ENCODE data around the gene KRT2. TPM values are rescaled to one million over a fixed set of nuclear protein-coding genes. Genes with fewer than 3 reads are reported as not detected.

The KRT2 gene
- total RNA-seq, 2 experiments from 2014 or later: not detected

- no peak overlapping the region for H3K27ac Mint-ChIP-seq
- H3K27me3 Mint-ChIP-seq: peaks cover 72% of the 10 kb centered on the region
- H3K4me1 Mint-ChIP-seq: peaks cover 11% of the 10 kb centered on the region
- CTCF ChIA-PET: interaction anchor here (0.7 to 1.2 kb wide), 3 partner anchors 9 to 195 kb away, joined by 3 to 4 read pairs (median 3); no protein-coding TSS in a partner anchor
- no peak for DNase-seq
- no peak for ATAC-seq
- H3K4me3 Mint-ChIP-seq: no peak overlapping the region
- H3K36me3 Mint-ChIP-seq: no peaks in the 10 kb centered on the region
- H3K9me3 Mint-ChIP-seq (ENCODE audit: low read depth): no peaks in the 10 kb centered on the region
These were observed 38.5 kb upstream of the KRT2 start for GRCh38 chr12:52690351-52691075.

GRCh38 chr12:52689936-52690335 lies 37.9 kb upstream of the KRT2 start:
- Mint-ChIP-seq H3K27me3 (peaks cover 70% of the 10 kb centered on the region), H3K9me3 (ENCODE audit: low read depth) (no peaks in the 10 kb centered on the region), H3K27ac (no peak overlapping the region), H3K36me3 (no peaks in the 10 kb centered on the region), H3K4me3 (no peak overlapping the region), H3K4me1 (peaks cover 11% of the 10 kb centered on the region)
- no peak for DNase-seq
- CTCF ChIA-PET: interaction anchor here (0.7 kb wide), 1 partner anchor 8 kb away, joined by 3 read pairs; no protein-coding TSS in a partner anchor
- ATAC-seq: no peak

- Mint-ChIP-seq H3K9me3 (ENCODE audit: low read depth) (no peaks in the 10 kb centered on the region), H3K27me3 (peaks cover 69% of the 10 kb centered on the region), H3K27ac (no peak overlapping the region), H3K36me3 (no peaks in the 10 kb centered on the region), H3K4me1 (peaks cover 11% of the 10 kb centered on the region), H3K4me3 (no peak overlapping the region)
- no peak for DNase-seq
- no peak for ATAC-seq
- CTCF ChIA-PET: no interaction called here
These were observed 37.2 kb upstream of the KRT2 start for GRCh38 chr12:52689239-52689638.

GRCh38 chr12:52688481-52688880 lies 36.5 kb upstream of the KRT2 start:
- no peak overlapping the region for H3K4me3 Mint-ChIP-seq
- no peak overlapping the region for H3K27ac Mint-ChIP-seq
- no peak for ATAC-seq
- peaks cover 11% of the 10 kb centered on the region for H3K4me1 Mint-ChIP-seq
- H3K27me3 Mint-ChIP-seq: peaks cover 72% of the 10 kb centered on the region
- CTCF ChIA-PET: no interaction called here
- H3K9me3 Mint-ChIP-seq (ENCODE audit: low read depth): no peaks in the 10 kb centered on the region
- DNase-seq: no peak
- H3K36me3 Mint-ChIP-seq: no peaks in the 10 kb centered on the region

- Mint-ChIP-seq H3K9me3 (ENCODE audit: low read depth) (no peaks in the 10 kb centered on the region), H3K27ac (no peak overlapping the region), H3K36me3 (no peaks in the 10 kb centered on the region), H3K4me3 (no peak overlapping the region), H3K4me1 (peaks cover 11% of the 10 kb centered on the region), H3K27me3 (peaks cover 64% of the 10 kb centered on the region)
- ATAC-seq (no peak), DNase-seq (no peak)
- CTCF ChIA-PET: no interaction called here
These were observed 35.7 kb upstream of the KRT2 start for GRCh38 chr12:52687497-52688385.

GRCh38 chr12:52686756-52687487 lies 34.9 kb upstream of the KRT2 start:
- DNase-seq (no peak), ATAC-seq (no peak)
- Mint-ChIP-seq H3K9me3 (ENCODE audit: low read depth) (no peaks in the 10 kb centered on the region), H3K4me1 (peaks cover 13% of the 10 kb centered on the region), H3K27me3 (peaks cover 56% of the 10 kb centered on the region), H3K36me3 (no peaks in the 10 kb centered on the region), H3K27ac (no peak overlapping the region), H3K4me3 (no peak overlapping the region)
- CTCF ChIA-PET: interaction anchor here (1.4 kb wide), 1 partner anchor 8 kb away, joined by 4 read pairs; no protein-coding TSS in a partner anchor

- no peaks in the 10 kb centered on the region for H3K36me3 Mint-ChIP-seq
- no peak overlapping the region for H3K27ac Mint-ChIP-seq
- H3K9me3 Mint-ChIP-seq (ENCODE audit: low read depth): no peaks in the 10 kb centered on the region
- DNase-seq: no peak
- peaks cover 52% of the 10 kb centered on the region for H3K27me3 Mint-ChIP-seq
- H3K4me1 Mint-ChIP-seq: peaks cover 16% of the 10 kb centered on the region
- H3K4me3 Mint-ChIP-seq: no peak overlapping the region
- CTCF ChIA-PET: interaction anchor here (1.4 kb wide), 1 partner anchor 9 kb away, joined by 4 read pairs; no protein-coding TSS in a partner anchor
- ATAC-seq: no peak
These were observed 34.1 kb upstream of the KRT2 start for GRCh38 chr12:52686063-52686462.

- ATAC-seq: no peak
- no peaks in the 10 kb centered on the region for H3K9me3 Mint-ChIP-seq (ENCODE audit: low read depth)
- H3K4me3 Mint-ChIP-seq: no peak overlapping the region
- peaks cover 51% of the 10 kb centered on the region for H3K27me3 Mint-ChIP-seq
- CTCF ChIA-PET: interaction anchor here (1.4 kb wide), 1 partner anchor 10 kb away, joined by 4 read pairs; no protein-coding TSS in a partner anchor
- no peak for DNase-seq
- H3K4me1 Mint-ChIP-seq: peaks cover 13% of the 10 kb centered on the region
- H3K27ac Mint-ChIP-seq: no peak overlapping the region
- H3K36me3 Mint-ChIP-seq: no peaks in the 10 kb centered on the region
These were observed 33.4 kb upstream of the KRT2 start for GRCh38 chr12:52685406-52685890.

- peaks cover 12% of the 10 kb centered on the region for H3K4me1 Mint-ChIP-seq
- H3K9me3 Mint-ChIP-seq (ENCODE audit: low read depth): no peaks in the 10 kb centered on the region
- peaks cover 46% of the 10 kb centered on the region for H3K27me3 Mint-ChIP-seq
- DNase-seq (no peak), ATAC-seq (no peak)
- CTCF ChIA-PET: no interaction called here
- H3K27ac Mint-ChIP-seq: no peak overlapping the region
- no peaks in the 10 kb centered on the region for H3K36me3 Mint-ChIP-seq
- H3K4me3 Mint-ChIP-seq: no peak overlapping the region
These were observed 32.4 kb upstream of the KRT2 start for GRCh38 chr12:52684431-52684830.

- peaks cover 12% of the 10 kb centered on the region for H3K4me1 Mint-ChIP-seq
- no peak for ATAC-seq
- no peak for DNase-seq
- H3K36me3 Mint-ChIP-seq: no peaks in the 10 kb centered on the region
- no peak overlapping the region for H3K27ac Mint-ChIP-seq
- H3K27me3 Mint-ChIP-seq: peaks cover 44% of the 10 kb centered on the region
- H3K9me3 Mint-ChIP-seq (ENCODE audit: low read depth): no peaks in the 10 kb centered on the region
- no peak overlapping the region for H3K4me3 Mint-ChIP-seq
- CTCF ChIA-PET: no interaction called here
These were observed 31.7 kb upstream of the KRT2 start for GRCh38 chr12:52683575-52684300.

GRCh38 chr12:52682938-52683574 lies 31.0 kb upstream of the KRT2 start:
- CTCF ChIA-PET: no interaction called here
- no peaks in the 10 kb centered on the region for H3K36me3 Mint-ChIP-seq
- H3K9me3 Mint-ChIP-seq (ENCODE audit: low read depth): no peaks in the 10 kb centered on the region
- no peak overlapping the region for H3K4me3 Mint-ChIP-seq
- ATAC-seq: no peak
- no peak for DNase-seq
- peaks cover 12% of the 10 kb centered on the region for H3K4me1 Mint-ChIP-seq
- peaks cover 46% of the 10 kb centered on the region for H3K27me3 Mint-ChIP-seq
- no peak overlapping the region for H3K27ac Mint-ChIP-seq

GRCh38 chr12:52682381-52682660 lies 30.3 kb upstream of the KRT2 start:
- no peak for ATAC-seq
- CTCF ChIA-PET: no interaction called here
- no peak overlapping the region for H3K27ac Mint-ChIP-seq

More at GRCh38 chr12:52682381-52682660, 30.3 kb upstream of the KRT2 start:
- Mint-ChIP-seq H3K27me3 (peaks cover 42% of the 10 kb centered on the region), H3K9me3 (ENCODE audit: low read depth) (no peaks in the 10 kb centered on the region), H3K4me1 (peaks cover 12% of the 10 kb centered on the region), H3K4me3 (no peak overlapping the region), H3K36me3 (no peaks in the 10 kb centered on the region)
- DNase-seq: no peak
